ENCODE measurements around the gene OPA1. TPM values are rescaled to one million over a fixed set of nuclear protein-coding genes. Genes with fewer than 3 reads are reported as not detected.

Gene OPA1
- total RNA-seq, 1 donor from 2014 or later, result 38.5 TPM

DNA sequence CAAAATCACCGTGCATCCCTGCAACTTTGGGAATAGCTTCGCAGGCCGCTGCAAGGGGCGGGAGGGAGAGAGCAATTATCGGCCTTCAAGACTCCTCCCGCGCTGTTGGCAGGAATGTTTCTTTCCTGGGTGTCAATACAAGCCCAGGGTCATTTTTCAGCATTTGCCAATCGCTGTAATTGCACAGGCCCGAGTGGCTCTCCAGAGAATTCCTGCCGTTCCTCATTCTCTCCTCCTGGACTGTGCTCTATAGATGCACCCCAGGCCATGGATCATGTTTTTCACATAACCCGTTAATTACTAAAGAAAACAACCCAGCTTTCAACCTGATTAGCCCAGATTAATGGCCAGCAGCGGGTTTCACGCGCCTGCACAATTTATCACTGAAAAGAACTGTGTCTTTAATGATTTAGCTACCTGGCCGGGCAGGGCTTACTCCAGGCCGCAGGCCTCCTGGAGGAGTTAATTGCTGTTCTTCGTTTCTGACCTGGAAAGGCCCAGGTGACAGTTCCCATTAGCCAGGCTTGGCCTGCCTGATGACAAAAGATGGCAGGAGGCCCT, 144.3 kb downstream of the OPA1 start:
- DNase-seq (ENCODE audit: extremely low spot score in 2 of 2), result no peak
- Histone ChIP-seq H3K36me3 (no peaks in the 10 kb centered on the region), H3K4me3 (no peak overlapping the region), H3K9me3 (no peaks in the 10 kb centered on the region), H3K27me3 (no peaks in the 10 kb centered on the region), H3K27ac (no peak overlapping the region), H3K4me1 (no peaks in the 10 kb centered on the region)
- TF ChIP-seq, protein P1, sequence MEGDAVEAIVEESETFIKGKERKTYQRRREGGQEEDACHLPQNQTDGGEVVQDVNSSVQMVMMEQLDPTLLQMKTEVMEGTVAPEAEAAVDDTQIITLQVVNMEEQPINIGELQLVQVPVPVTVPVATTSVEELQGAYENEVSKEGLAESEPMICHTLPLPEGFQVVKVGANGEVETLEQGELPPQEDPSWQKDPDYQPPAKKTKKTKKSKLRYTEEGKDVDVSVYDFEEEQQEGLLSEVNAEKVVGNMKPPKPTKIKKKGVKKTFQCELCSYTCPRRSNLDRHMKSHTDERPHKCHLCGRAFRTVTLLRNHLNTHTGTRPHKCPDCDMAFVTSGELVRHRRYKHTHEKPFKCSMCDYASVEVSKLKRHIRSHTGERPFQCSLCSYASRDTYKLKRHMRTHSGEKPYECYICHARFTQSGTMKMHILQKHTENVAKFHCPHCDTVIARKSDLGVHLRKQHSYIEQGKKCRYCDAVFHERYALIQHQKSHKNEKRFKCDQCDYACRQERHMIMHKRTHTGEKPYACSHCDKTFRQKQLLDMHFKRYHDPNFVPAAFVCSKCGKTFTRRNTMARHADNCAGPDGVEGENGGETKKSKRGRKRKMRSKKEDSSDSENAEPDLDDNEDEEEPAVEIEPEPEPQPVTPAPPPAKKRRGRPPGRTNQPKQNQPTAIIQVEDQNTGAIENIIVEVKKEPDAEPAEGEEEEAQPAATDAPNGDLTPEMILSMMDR (IDR thresholded peaks at IDR 0.05), result no peak
- TF ChIP-seq POLR2AphosphoS5 (IDR thresholded peaks at IDR 0.05; ENCODE audit: insufficient read depth in 1 of 2, low read depth in 1 of 2) (no peak), POLR2A (IDR thresholded peaks at IDR 0.05) (no peak)
- intact Hi-C loops (cut with DNase I), result no loop called here

DNA sequence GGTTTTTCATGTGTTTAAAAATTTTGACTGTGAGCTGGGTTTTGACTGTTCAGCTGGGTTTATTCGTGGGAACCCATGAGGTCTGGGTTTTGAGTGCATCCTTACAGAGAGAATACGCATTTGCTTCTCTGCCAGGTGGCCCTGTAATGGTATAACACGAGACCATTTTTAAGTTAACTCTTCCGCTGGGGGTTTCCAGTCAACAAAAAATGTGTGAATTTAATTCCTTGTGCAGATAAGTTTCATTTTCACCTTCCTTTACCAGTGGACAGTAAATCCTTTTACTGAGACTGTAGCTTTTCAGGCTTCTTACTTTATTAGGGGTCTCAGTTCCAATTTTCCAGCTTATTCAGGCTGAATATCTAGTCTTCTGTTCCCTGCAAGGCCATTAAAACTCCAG, 149.6 kb downstream of the OPA1 start:
- DNase-seq (ENCODE audit: extremely low spot score in 2 of 2), result no peak
- Histone ChIP-seq H3K27ac (no peak overlapping the region), H3K36me3 (no peaks in the 10 kb centered on the region), H3K27me3 (no peaks in the 10 kb centered on the region), H3K9me3 (no peaks in the 10 kb centered on the region), H3K4me1 (peaks cover 16% of the 10 kb centered on the region), H3K4me3 (no peak overlapping the region)
- intact Hi-C loops (cut with DNase I), result no loop called here
- TF ChIP-seq POLR2A (IDR thresholded peaks at IDR 0.05) (no peak), POLR2AphosphoS5 (IDR thresholded peaks at IDR 0.05; ENCODE audit: insufficient read depth in 1 of 2, low read depth in 1 of 2) (no peak)
- TF ChIP-seq, protein P1 (IDR thresholded peaks at IDR 0.05), result no peak

DNA sequence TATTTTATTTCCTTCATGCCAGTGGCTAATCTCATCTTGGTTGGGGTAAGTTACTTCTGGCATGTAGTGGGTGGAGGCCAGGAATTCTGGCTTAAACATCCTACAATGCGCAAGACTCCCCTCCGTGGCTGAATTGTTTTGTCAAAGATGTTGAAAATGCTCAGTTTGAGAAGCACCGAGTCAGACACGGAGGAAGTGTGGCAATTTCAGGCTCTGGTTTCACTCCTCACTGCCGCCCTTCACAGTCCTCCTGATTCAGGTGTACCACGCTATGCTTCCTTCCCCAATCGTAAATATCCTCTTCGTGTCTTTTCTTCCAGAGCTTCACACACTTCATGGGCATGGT, 150.7 kb downstream of the OPA1 start:
- no peaks in the 10 kb centered on the region for H3K36me3 ChIP-seq
- no peak overlapping the region for H3K27ac ChIP-seq
- TF ChIP-seq POLR2A (IDR thresholded peaks at IDR 0.05) (no peak), POLR2AphosphoS5 (IDR thresholded peaks at IDR 0.05; ENCODE audit: insufficient read depth in 1 of 2, low read depth in 1 of 2) (no peak)
- TF ChIP-seq, protein P1 (IDR thresholded peaks at IDR 0.05), result no peak
- DNase-seq (ENCODE audit: extremely low spot score in 2 of 2), result no peak
- intact Hi-C loops (cut with DNase I), result no loop called here
- H3K27me3 ChIP-seq, result no peaks in the 10 kb centered on the region
- no peaks in the 10 kb centered on the region for H3K9me3 ChIP-seq
- H3K4me1 ChIP-seq, result peaks cover 16% of the 10 kb centered on the region
- no peak overlapping the region for H3K4me3 ChIP-seq

DNA sequence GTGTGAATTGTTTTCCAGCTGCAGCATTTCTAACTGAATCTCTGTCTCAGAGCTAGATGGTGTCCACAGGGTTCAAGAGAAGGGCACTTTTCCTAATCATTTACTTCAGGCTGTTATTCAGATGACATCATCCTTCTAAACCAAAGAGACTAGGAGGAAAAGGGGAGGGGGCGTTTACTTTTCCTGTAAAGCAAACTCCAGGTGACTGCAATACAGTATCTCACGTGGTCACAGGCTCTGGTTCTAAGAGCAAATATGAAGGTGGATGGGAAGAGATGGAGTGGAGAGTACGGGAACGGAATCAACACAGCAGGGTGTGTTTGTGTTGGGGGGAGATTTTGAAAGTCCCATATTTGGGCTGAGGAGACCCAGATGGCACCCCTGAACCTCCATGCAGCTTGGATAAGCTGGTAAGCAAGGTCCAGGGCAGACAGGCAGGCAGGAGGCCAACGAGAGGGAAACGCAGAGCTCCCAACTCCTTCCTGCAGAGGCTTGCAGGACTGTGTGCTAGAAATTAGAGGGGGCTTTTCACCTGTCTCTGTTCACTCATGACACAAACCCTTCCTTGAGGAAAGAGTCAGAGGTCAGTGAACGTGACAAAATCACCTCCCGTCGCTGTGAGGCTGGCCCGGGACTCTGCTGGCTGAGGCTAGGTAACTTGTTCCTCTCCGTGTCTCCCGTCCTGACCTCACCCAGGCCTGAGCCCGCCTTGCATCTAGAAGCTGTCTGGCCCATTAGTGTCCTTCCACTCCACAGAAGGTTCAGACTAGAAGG, 151.2 kb downstream of the OPA1 start:
- Histone ChIP-seq H3K4me3 (no peak overlapping the region), H3K9me3 (no peaks in the 10 kb centered on the region), H3K36me3 (no peaks in the 10 kb centered on the region), H3K4me1 (peaks cover 16% of the 10 kb centered on the region), H3K27me3 (no peaks in the 10 kb centered on the region), H3K27ac (no peak overlapping the region)
- DNase-seq (ENCODE audit: extremely low spot score in 2 of 2), result no peak
- intact Hi-C loops (cut with DNase I), result no loop called here
- TF ChIP-seq POLR2AphosphoS5 (IDR thresholded peaks at IDR 0.05; ENCODE audit: insufficient read depth in 1 of 2, low read depth in 1 of 2) (no peak), POLR2A (IDR thresholded peaks at IDR 0.05) (no peak)
- TF ChIP-seq, protein P1 (IDR thresholded peaks at IDR 0.05), result no peak
